WTC11 (cell line): ENCODE measurements around the gene FRS2.

Experiments used
- ZNF121 ChIP-seq: sonication (generic); formaldehyde crosslinking; IDR thresholded peaks from 2 replicates; pipeline ENCODE4 v1.8.0; 2023; ENCODE audit warnings: missing genetic modification reagents
- TF ChIP-seq, protein P1 (sequence below): fragments of 200-600 bp; IDR thresholded peaks from 2 replicates; pipeline ENCODE4 v1.8.0; 2022; ENCODE audit warnings: antibody characterized with exemption

DNA sequence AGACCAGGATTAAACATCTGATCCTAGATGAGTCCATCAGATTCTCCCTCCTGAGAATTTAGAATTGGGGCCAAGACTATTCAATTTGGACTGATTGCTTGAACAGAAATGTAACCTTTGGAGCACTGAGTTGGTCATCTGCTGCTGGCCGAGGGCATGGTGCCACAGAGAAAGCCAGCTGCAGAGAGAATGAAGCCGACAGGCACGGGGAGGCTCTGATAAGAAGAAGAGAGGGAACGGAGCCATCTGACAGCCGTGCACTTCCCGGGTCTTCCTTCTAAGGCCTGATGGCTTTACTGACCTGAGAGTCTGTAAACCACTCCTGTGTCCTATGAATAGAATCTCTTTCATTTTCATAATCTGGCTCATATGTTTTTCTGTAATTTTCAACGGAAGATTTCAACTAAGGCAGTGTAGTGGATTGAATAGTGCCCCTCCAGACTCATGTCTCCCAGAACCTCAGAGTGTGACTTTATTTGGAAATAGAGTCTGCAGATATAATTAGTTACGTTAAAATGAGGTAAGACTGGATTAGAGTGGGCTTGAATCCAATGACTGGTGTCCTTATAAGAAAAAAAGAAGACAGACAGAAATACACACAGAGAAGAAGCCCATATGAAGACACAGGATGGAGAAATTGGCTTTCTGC is 39.1 kb upstream of the FRS2 start:
- TF ChIP-seq, protein P1, sequence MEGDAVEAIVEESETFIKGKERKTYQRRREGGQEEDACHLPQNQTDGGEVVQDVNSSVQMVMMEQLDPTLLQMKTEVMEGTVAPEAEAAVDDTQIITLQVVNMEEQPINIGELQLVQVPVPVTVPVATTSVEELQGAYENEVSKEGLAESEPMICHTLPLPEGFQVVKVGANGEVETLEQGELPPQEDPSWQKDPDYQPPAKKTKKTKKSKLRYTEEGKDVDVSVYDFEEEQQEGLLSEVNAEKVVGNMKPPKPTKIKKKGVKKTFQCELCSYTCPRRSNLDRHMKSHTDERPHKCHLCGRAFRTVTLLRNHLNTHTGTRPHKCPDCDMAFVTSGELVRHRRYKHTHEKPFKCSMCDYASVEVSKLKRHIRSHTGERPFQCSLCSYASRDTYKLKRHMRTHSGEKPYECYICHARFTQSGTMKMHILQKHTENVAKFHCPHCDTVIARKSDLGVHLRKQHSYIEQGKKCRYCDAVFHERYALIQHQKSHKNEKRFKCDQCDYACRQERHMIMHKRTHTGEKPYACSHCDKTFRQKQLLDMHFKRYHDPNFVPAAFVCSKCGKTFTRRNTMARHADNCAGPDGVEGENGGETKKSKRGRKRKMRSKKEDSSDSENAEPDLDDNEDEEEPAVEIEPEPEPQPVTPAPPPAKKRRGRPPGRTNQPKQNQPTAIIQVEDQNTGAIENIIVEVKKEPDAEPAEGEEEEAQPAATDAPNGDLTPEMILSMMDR: no peak
- TF ChIP-seq ZNF121 (CRISPR knock-in tag): no peak
